Bronchial epithelial cell (primary cell): ENCODE measurements around the gene UBE2V1. TPM values are rescaled to one million over a fixed set of nuclear protein-coding genes. Genes with fewer than 3 reads are reported as not detected.

Source experiments
- DNase-seq: peaks from one replicate; pipeline ENCODE4 v3.0.0-alpha.2; 2010; ENCODE audit warnings: low read depth
- FAIRE-seq: peaks from 2 replicates; lab custom pipeline; 2011; peaks lifted over from hg19 to GRCh38; lab: Jason Lieb, UNC
- H3K27me3 ChIP-seq: 2 replicates; pipeline ENCODE4 v1.5.1; 2011; ENCODE audit warnings: low read length; ENCODE audit not compliant: control insufficient read depth, insufficient read depth
- H3K36me3 ChIP-seq: 2 replicates; pipeline ENCODE4 v1.5.1; 2011; ENCODE audit warnings: low read length; ENCODE audit not compliant: control insufficient read depth, insufficient read depth
- H3K4me3 ChIP-seq: 2 replicates; pipeline ENCODE4 v1.5.1; 2011; ENCODE audit warnings: mild to moderate bottlenecking, low read depth, low read length, control low read depth
- CTCF ChIP-seq: IDR thresholded peaks from 2 replicates; pipeline ENCODE4 v1.5.1; 2011; ENCODE audit warnings: mild to moderate bottlenecking, moderate library complexity, low read length, control low read depth, inconsistent platforms; ENCODE audit not compliant: insufficient read depth, severe bottlenecking
- total RNA-seq: library from RNA; depleted of rRNA; stranded (reverse); fragments of >200 nt; gene quantifications from 2 replicates; pipeline ENCODE4 v1.2.1, GENCODE V29; 2014

UBE2V1 gene
- total RNA-seq, 1 donor from 2014 or later: 18.4 TPM

- Histone ChIP-seq H3K36me3 (no peaks in the 10 kb centered on the region), H3K27me3 (peaks cover 4% of the 10 kb centered on the region), H3K4me3 (no peak overlapping the region)
- FAIRE-seq (no peak), DNase-seq (peak; percentile 49)
- TF ChIP-seq CTCF: no peak
These were observed 78.3 kb downstream of the UBE2V1 start for GRCh38 chr20:50034567-50035180.

- no peak overlapping the region for H3K4me3 ChIP-seq
- FAIRE-seq (no peak), DNase-seq (no peak)
- TF ChIP-seq CTCF: no peak
- H3K27me3 ChIP-seq: peaks cover 3% of the 10 kb centered on the region
- H3K36me3 ChIP-seq: no peaks in the 10 kb centered on the region
These were observed 79.8 kb downstream of the UBE2V1 start for GRCh38 chr20:50032955-50033666.

Other genes with a start within 250 kb of the UBE2V1 start
- gene SPATA2, start 197.6 kb downstream of the UBE2V1 start, total RNA-seq: 0.79 and 1.0 TPM in 2 replicates
- 28.2 and 67.1 TPM in 2 replicates for gene RNF114, start 176.8 kb downstream of the UBE2V1 start, total RNA-seq
- not detected in 2 replicates for gene SNAI1, start 130.2 kb downstream of the UBE2V1 start, total RNA-seq
- gene PEDS1, start 40.6 kb upstream of the UBE2V1 start, total RNA-seq: 9.7 and 16.9 TPM in 2 replicates
- 71.3 and 118 TPM in 2 replicates for gene CEBPB, start 77.7 kb upstream of the UBE2V1 start, total RNA-seq